Smooth muscle cell (in vitro differentiated cells): ENCODE results near the gene CEMIP2. TPM values are rescaled to one million over a fixed set of nuclear protein-coding genes. Genes with fewer than 3 reads are reported as not detected.

ENCODE experiments used
- DNase-seq: peaks from one replicate; lab custom pipeline; 2025; ENCODE audit not compliant: unreplicated experiment; lab: John Stamatoyannopoulos, UW
- H2AFZ ChIP-seq: fragments of 200-600 bp; sonication (generic); 2 replicates; pipeline ENCODE4 v1.6.0; 2016; ENCODE audit warnings: antibody characterized with exemption, low read depth, mild to moderate bottlenecking
- H3F3A ChIP-seq: fragments of 200-600 bp; sonication (generic); 2 replicates; pipeline ENCODE4 v1.6.0; 2017; ENCODE audit warnings: antibody characterized with exemption, low read depth
- H3K27ac ChIP-seq: fragments of 200-600 bp; sonication (generic); 2 replicates; pipeline ENCODE4 v1.5.1; 2016; ENCODE audit warnings: low read depth, mild to moderate bottlenecking
- H3K27me3 ChIP-seq: fragments of 200-600 bp; sonication (generic); 2 replicates; pipeline ENCODE4 v1.6.1; 2016; ENCODE audit warnings: low read depth, mild to moderate bottlenecking
- H3K36me3 ChIP-seq: fragments of 200-600 bp; sonication (generic); 2 replicates; pipeline ENCODE4 v1.5.1; 2016; ENCODE audit warnings: low read depth
- H3K4me1 ChIP-seq: fragments of 200-600 bp; sonication (generic); 2 replicates; pipeline ENCODE4 v1.5.1; 2016; ENCODE audit warnings: low read depth
- H3K4me2 ChIP-seq: fragments of 200-600 bp; sonication (generic); 2 replicates; pipeline ENCODE4 v1.6.0; 2016; ENCODE audit warnings: mild to moderate bottlenecking
- H3K4me3 ChIP-seq: fragments of 200-600 bp; sonication (generic); 2 replicates; pipeline ENCODE4 v1.5.1; 2016; ENCODE audit warnings: mild to moderate bottlenecking
- H3K79me2 ChIP-seq: fragments of 200-600 bp; sonication (generic); 2 replicates; pipeline ENCODE4 v1.6.0; 2016; ENCODE audit warnings: low read depth, mild to moderate bottlenecking
- H3K9ac ChIP-seq: fragments of 200-600 bp; sonication (generic); 2 replicates; pipeline ENCODE4 v1.6.0; 2016; ENCODE audit warnings: low read depth
- H3K9me3 ChIP-seq: fragments of 200-600 bp; sonication (generic); replicated peaks from 2 replicates; pipeline ENCODE4 v1.5.1; 2016; ENCODE audit warnings: low read depth
- H4K20me1 ChIP-seq: fragments of 200-600 bp; sonication (generic); 2 replicates; pipeline ENCODE4 v1.6.0; 2016; ENCODE audit warnings: low read depth
- WGBS: methylation state at CpG from one replicate; pipeline ENCODE4 v1.1.7; 2016; ENCODE audit warnings: low lambda C conversion rate; 5-methylcytosine and 5-hydroxymethylcytosine counted together
- polyA plus RNA-seq: library from polyadenylated mRNA; unstranded; fragments of >200 nt; fragmentation: Nextera tagmentation; extraction: Ambion mirVana; gene quantifications from 2 replicates; pipeline ENCODE4 v1.2.1, GENCODE V29; 2016
- total RNA-seq: library from RNA; depleted of rRNA; stranded (reverse); fragments of >200 nt; gene quantifications from 2 replicates; pipeline ENCODE4 v1.2.3, GENCODE V29; 2014
- TF ChIP-seq, protein P1 (sequence below): fragments of 200-600 bp; sonication (generic); IDR thresholded peaks from 2 replicates; pipeline ENCODE4 v1.5.1; 2017; ENCODE audit warnings: borderline replicate concordance, mild to moderate bottlenecking, antibody characterized with exemption; ENCODE audit not compliant: insufficient read depth, poor library complexity, severe bottlenecking

CEMIP2 gene
- total and polyA plus RNA-seq, 2 experiments from 2014 or later, result 46.1 to 103 TPM

DNA sequence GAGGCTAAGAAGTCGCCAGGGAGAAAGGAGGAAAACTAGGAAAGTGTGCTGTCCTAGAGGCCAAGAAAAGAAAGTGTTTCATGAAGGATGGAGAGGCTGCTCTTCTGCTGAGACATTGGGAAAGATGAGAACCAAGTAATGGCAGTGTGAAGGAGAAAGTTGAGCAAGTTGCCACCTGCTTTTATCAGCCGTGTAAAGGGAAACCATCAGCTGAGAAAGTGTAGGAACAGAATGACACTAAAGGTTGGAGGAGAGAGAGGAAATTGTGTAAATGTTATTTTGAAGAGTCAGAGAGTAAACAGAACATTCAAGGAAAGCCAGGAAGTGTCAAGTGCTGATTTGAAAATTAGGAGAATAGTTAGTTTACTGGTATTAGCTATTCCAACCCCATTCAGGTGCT lies 125.0 kb downstream of the CEMIP2 start:
- Histone ChIP-seq H3K27ac (no peak overlapping the region), H3K9me3 (no peaks in the 10 kb centered on the region), H3K9ac (no peak overlapping the region), H3K4me2 (no peak overlapping the region), H3K4me1 (no peaks in the 10 kb centered on the region), H3K4me3 (no peak overlapping the region), H2AFZ (no peak overlapping the region), H3K79me2 (no peaks in the 10 kb centered on the region), H4K20me1 (no peaks in the 10 kb centered on the region), H3K36me3 (no peaks in the 10 kb centered on the region), H3F3A (no peaks in the 10 kb centered on the region), H3K27me3 (no peaks in the 10 kb centered on the region)
- TF ChIP-seq, protein P1, sequence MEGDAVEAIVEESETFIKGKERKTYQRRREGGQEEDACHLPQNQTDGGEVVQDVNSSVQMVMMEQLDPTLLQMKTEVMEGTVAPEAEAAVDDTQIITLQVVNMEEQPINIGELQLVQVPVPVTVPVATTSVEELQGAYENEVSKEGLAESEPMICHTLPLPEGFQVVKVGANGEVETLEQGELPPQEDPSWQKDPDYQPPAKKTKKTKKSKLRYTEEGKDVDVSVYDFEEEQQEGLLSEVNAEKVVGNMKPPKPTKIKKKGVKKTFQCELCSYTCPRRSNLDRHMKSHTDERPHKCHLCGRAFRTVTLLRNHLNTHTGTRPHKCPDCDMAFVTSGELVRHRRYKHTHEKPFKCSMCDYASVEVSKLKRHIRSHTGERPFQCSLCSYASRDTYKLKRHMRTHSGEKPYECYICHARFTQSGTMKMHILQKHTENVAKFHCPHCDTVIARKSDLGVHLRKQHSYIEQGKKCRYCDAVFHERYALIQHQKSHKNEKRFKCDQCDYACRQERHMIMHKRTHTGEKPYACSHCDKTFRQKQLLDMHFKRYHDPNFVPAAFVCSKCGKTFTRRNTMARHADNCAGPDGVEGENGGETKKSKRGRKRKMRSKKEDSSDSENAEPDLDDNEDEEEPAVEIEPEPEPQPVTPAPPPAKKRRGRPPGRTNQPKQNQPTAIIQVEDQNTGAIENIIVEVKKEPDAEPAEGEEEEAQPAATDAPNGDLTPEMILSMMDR, result no peak
- WGBS, result 96% methylated on average over 2 of the region's 2 CpGs
- DNase-seq, result no peak

DNA sequence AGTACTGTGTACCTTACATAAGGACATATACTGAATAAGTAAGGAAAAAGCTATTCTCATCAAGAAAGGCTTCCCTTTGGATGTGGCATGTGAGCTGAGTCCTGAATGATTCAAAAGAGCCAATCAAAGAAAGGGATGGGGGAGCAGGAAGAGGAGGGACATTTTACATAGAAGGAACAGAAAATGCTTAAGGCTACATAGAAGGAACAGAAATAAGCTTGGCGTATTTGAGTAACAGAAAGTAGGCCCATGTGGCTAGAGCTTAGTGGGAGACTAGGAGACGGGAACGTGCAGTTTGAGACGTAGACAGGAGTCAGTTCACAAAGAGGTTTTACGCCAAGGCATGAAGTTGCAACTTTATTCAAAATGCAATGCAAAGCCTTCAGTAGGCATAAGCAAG lies 126.3 kb downstream of the CEMIP2 start:
- Histone ChIP-seq H2AFZ (no peak overlapping the region), H3K9ac (no peak overlapping the region), H3K27ac (no peak overlapping the region), H3K4me2 (no peak overlapping the region), H3K79me2 (no peaks in the 10 kb centered on the region), H3F3A (no peaks in the 10 kb centered on the region), H3K9me3 (no peaks in the 10 kb centered on the region), H3K27me3 (no peaks in the 10 kb centered on the region), H3K36me3 (no peaks in the 10 kb centered on the region), H3K4me3 (no peak overlapping the region), H3K4me1 (no peaks in the 10 kb centered on the region), H4K20me1 (no peaks in the 10 kb centered on the region)
- 98% methylated on average over 5 of the region's 5 CpGs for WGBS
- TF ChIP-seq, protein P1, result no peak
- no peak for DNase-seq

DNA sequence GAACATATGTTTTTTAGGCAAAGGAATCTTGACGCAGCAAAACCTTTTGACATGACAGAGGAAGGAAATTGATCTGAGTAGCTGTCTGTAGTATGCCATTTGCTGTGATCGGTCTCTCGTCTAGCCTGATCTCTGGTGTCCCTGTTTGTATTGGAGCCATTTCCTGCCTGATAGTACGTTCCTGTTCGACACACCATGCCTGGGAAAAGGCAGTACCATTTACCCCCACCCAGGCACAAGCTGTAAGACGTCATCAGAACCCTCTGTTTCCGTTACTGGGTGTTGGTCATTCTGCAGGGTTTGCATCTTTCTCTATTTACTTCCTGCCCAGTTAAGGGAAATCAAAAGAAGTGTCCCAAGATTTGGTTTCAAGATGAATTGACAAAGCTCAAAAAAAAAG lies 129.7 kb downstream of the CEMIP2 start:
- Histone ChIP-seq H3K27me3 (no peaks in the 10 kb centered on the region), H4K20me1 (no peaks in the 10 kb centered on the region), H3K4me1 (no peaks in the 10 kb centered on the region), H3K4me3 (no peak overlapping the region), H3K27ac (no peak overlapping the region), H3K9me3 (no peaks in the 10 kb centered on the region), H3K9ac (no peak overlapping the region), H2AFZ (peak overlapping the region; percentile 9), H3K79me2 (no peaks in the 10 kb centered on the region), H3K36me3 (no peaks in the 10 kb centered on the region), H3K4me2 (peak overlapping the region; percentile 8), H3F3A (no peaks in the 10 kb centered on the region)
- 67% methylated on average over 7 of the region's 7 CpGs for WGBS
- TF ChIP-seq, protein P1, result no peak
- DNase-seq, result no peak

DNA sequence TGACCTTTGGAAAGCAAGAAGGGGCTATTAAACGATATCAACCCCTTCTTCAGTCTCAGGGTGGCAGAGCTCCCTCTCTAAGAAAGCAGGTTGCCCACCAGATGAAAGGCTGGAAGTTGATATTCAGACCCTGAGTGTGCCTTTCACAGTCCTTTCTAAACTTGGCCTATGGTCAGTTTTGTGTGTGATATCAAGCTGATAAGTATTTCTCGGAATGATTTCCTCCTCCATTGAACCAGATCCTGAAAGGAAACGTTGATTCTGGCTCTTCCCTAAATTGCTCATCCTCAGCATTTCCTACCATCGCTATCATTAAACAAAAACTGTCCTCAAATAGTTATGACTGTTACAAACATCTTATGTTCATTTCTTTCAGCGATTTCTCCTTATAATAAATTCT lies 130.4 kb downstream of the CEMIP2 start:
- H3K27ac ChIP-seq, result no peak overlapping the region
- H3K36me3 ChIP-seq, result no peaks in the 10 kb centered on the region
- H3K79me2 ChIP-seq, result no peaks in the 10 kb centered on the region
- no peak overlapping the region for H3K9ac ChIP-seq
- 85% methylated on average over 5 of the region's 5 CpGs for WGBS
- no peaks in the 10 kb centered on the region for H4K20me1 ChIP-seq
- H3K4me1 ChIP-seq, result no peaks in the 10 kb centered on the region
- H3F3A ChIP-seq, result no peaks in the 10 kb centered on the region
- DNase-seq, result no peak
- TF ChIP-seq, protein P1, result no peak
- H3K27me3 ChIP-seq, result no peaks in the 10 kb centered on the region
- no peak overlapping the region for H3K4me2 ChIP-seq
- H3K4me3 ChIP-seq, result no peak overlapping the region
- no peaks in the 10 kb centered on the region for H3K9me3 ChIP-seq
- peak overlapping the region; percentile 9 for H2AFZ ChIP-seq
